Mesenchymal stem cell (in vitro differentiated cells and primary cell): Measurements from ENCODE around the gene SLC4A2.

Experiments used
- DNase-seq: peaks from one replicate; pipeline ENCODE4 v3.0.0-alpha.2; 2013
- H2AFZ ChIP-seq: one replicate; pipeline ENCODE4 v1.6.1; 2013; ENCODE audit warnings: low read depth, mild to moderate bottlenecking, control low read depth, inconsistent platforms, low read length, moderate library complexity
- H2AK5ac ChIP-seq: 2 replicates; pipeline ENCODE4 v1.6.1; 2013; ENCODE audit warnings: low read length, moderate library complexity, mild to moderate bottlenecking, inconsistent platforms; ENCODE audit not compliant: severe bottlenecking
- H2BK120ac ChIP-seq: one replicate; pipeline ENCODE4 v1.6.1; 2013; ENCODE audit warnings: low read depth, mild to moderate bottlenecking, inconsistent platforms, low read length, moderate library complexity
- H2BK12ac ChIP-seq, 2 experiments: one replicate each; pipeline ENCODE4 v1.6.1; 2013; ENCODE audit warnings: inconsistent platforms in 2 of 2, low read length in 2 of 2, mild to moderate bottlenecking in 2 of 2, moderate library complexity in 2 of 2, control low read depth in 1 of 2
- H2BK15ac ChIP-seq: one replicate; pipeline ENCODE4 v1.6.1; 2013; ENCODE audit warnings: mild to moderate bottlenecking, low read depth, inconsistent platforms; ENCODE audit not compliant: poor library complexity, severe bottlenecking
- H2BK5ac ChIP-seq: 2 replicates; pipeline ENCODE4 v1.6.1; 2013; ENCODE audit warnings: low read depth, mild to moderate bottlenecking, low read length, control low read depth, inconsistent platforms; ENCODE audit not compliant: poor library complexity, severe bottlenecking
- H3K14ac ChIP-seq, 2 experiments: one replicate each; pipeline ENCODE4 v1.6.1; 2013; ENCODE audit warnings: inconsistent platforms in 2 of 2, low read length in 2 of 2, control low read depth in 1 of 2, mild to moderate bottlenecking in 1 of 2, moderate library complexity in 1 of 2
- H3K18ac ChIP-seq, 2 experiments: one replicate each; pipeline ENCODE4 v1.6.1; 2013; ENCODE audit warnings: inconsistent platforms in 2 of 2, low read length in 2 of 2, control low read depth in 1 of 2, low read depth in 1 of 2, mild to moderate bottlenecking in 1 of 2
- H3K23ac ChIP-seq, 2 experiments: one replicate each; pipeline ENCODE4 v1.6.1; 2013; ENCODE audit warnings: inconsistent platforms in 2 of 2, low read length in 2 of 2, mild to moderate bottlenecking in 2 of 2, moderate library complexity in 2 of 2, control low read depth in 1 of 2
- H3K27ac ChIP-seq: 2 replicates; pipeline ENCODE4 v1.5.1; 2013; ENCODE audit warnings: mild to moderate bottlenecking, moderate library complexity, low read length, control low read depth, inconsistent platforms; ENCODE audit not compliant: poor library complexity, severe bottlenecking
- H3K27me3 ChIP-seq, 2 experiments: 2 replicates each; pipeline versions ENCODE4 v1.6.1 to v1.7.0; 2013; ENCODE audit warnings: low read length in 2 of 2, mild to moderate bottlenecking in 2 of 2, moderate library complexity in 2 of 2, control low read depth in 1 of 2, inconsistent platforms in 1 of 2; ENCODE audit not compliant: control insufficient read depth in 1 of 2, insufficient read depth in 1 of 2
- H3K36me3 ChIP-seq, 2 experiments: 2 replicates each; pipeline versions ENCODE4 v1.6.1 to v1.7.0; 2013; ENCODE audit warnings: low read length in 2 of 2, control low read depth in 1 of 2, inconsistent platforms in 1 of 2, low read depth in 1 of 2, mild to moderate bottlenecking in 1 of 2; ENCODE audit not compliant: insufficient read depth in 2 of 2, control insufficient read depth in 1 of 2
- H3K4ac ChIP-seq, 2 experiments: one replicate each; pipeline ENCODE4 v1.6.1; 2013; ENCODE audit warnings: inconsistent platforms in 2 of 2, low read length in 2 of 2, mild to moderate bottlenecking in 2 of 2, moderate library complexity in 2 of 2, control low read depth in 1 of 2, low read depth in 1 of 2
- H3K4me1 ChIP-seq: 2 replicates; pipeline ENCODE4 v1.6.1; 2013; ENCODE audit warnings: low read depth, low read length, control low read depth; ENCODE audit not compliant: control insufficient read depth, insufficient read depth
- H3K4me2 ChIP-seq: 2 replicates; pipeline ENCODE4 v1.6.1; 2013; ENCODE audit warnings: low read length, mild to moderate bottlenecking, inconsistent platforms; ENCODE audit not compliant: poor library complexity, severe bottlenecking
- H3K4me3 ChIP-seq, 2 experiments: 2 replicates each; pipeline versions ENCODE4 v1.5.1 to v1.7.0; 2013; ENCODE audit warnings: low read length in 2 of 2, mild to moderate bottlenecking in 2 of 2, control low read depth in 1 of 2, low read depth in 1 of 2; ENCODE audit not compliant: insufficient read depth in 1 of 2
- H3K79me1 ChIP-seq: replicated peaks from 2 replicates; pipeline ENCODE4 v1.6.1; 2013; ENCODE audit warnings: mild to moderate bottlenecking, control low read depth, low read length, inconsistent platforms; ENCODE audit not compliant: poor library complexity, severe bottlenecking
- H3K9ac ChIP-seq: 2 replicates; pipeline ENCODE4 v1.7.0; 2013; ENCODE audit warnings: mild to moderate bottlenecking, low read length, moderate library complexity
- H3K9me3 ChIP-seq: 2 replicates; pipeline ENCODE4 v1.7.0; 2013; ENCODE audit warnings: mild to moderate bottlenecking, low read length; ENCODE audit not compliant: control insufficient read depth
- H4K8ac ChIP-seq: one replicate; pipeline ENCODE4 v1.6.1; 2013; ENCODE audit warnings: inconsistent platforms, mild to moderate bottlenecking, low read length, moderate library complexity
- H4K91ac ChIP-seq: one replicate; pipeline ENCODE4 v1.6.1; 2013; ENCODE audit warnings: mild to moderate bottlenecking, low read length, inconsistent platforms
- WGBS: methylation state at CpG from one replicate; pipeline ENCODE4 v1.1.7; 2013; ENCODE audit warnings: mixed read lengths; 5-methylcytosine and 5-hydroxymethylcytosine counted together

SLC4A2 gene

GRCh38 chr7:151116603-151117440, 57.4 kb downstream of the SLC4A2 start:
- Histone ChIP-seq H3K27me3 (no peaks in the 10 kb centered on the region), H3K23ac (peak overlapping the region in 1 of 2 experiments; percentile 67), H3K79me1 (peaks cover 49% of the 10 kb centered on the region), H4K8ac (peak overlapping the region; percentile 40), H3K9ac (no peak overlapping the region), H3K4me3 (no peak overlapping the region), H3K4me2 (no peak overlapping the region), H3K36me3 (peaks cover 41 to 62% of the 10 kb centered on the region in 2 experiments), H2BK120ac (no peak overlapping the region), H3K4ac (no peak overlapping the region), H3K27ac (no peak overlapping the region), H3K14ac (no peak overlapping the region), H2AK5ac (no peak overlapping the region), H3K18ac (no peak overlapping the region), H3K9me3 (no peaks in the 10 kb centered on the region), H2BK5ac (no peak overlapping the region), H3K4me1 (peaks cover 38% of the 10 kb centered on the region), H4K91ac (peak overlapping the region; percentile 25), H2AFZ (no peak overlapping the region), H2BK15ac (no peak overlapping the region), H2BK12ac (peak overlapping the region in 1 of 2 experiments; percentile 67)
- WGBS, result 96% methylated on average over 27 of the region's 27 CpGs
- DNase-seq, result no peak

GRCh38 chr7:151117565-151117964, 58.2 kb downstream of the SLC4A2 start:
- Histone ChIP-seq H3K4me1 (peaks cover 38% of the 10 kb centered on the region), H4K8ac (no peak overlapping the region), H2BK15ac (peak overlapping the region; percentile 9), H2BK120ac (no peak overlapping the region), H3K23ac (no peak overlapping the region), H3K4ac (no peak overlapping the region), H3K4me2 (no peak overlapping the region), H2BK12ac (no peak overlapping the region), H3K4me3 (no peak overlapping the region), H2BK5ac (no peak overlapping the region), H3K18ac (no peak overlapping the region), H3K27ac (no peak overlapping the region), H3K79me1 (peaks cover 44% of the 10 kb centered on the region), H3K36me3 (peaks cover 42 to 65% of the 10 kb centered on the region in 2 experiments), H3K27me3 (no peaks in the 10 kb centered on the region), H4K91ac (no peak overlapping the region), H3K9ac (no peak overlapping the region), H3K9me3 (no peaks in the 10 kb centered on the region), H3K14ac (no peak overlapping the region), H2AK5ac (no peak overlapping the region), H2AFZ (no peak overlapping the region)
- 96% methylated on average over 11 of the region's 12 CpGs for WGBS
- DNase-seq, result no peak

DNA sequence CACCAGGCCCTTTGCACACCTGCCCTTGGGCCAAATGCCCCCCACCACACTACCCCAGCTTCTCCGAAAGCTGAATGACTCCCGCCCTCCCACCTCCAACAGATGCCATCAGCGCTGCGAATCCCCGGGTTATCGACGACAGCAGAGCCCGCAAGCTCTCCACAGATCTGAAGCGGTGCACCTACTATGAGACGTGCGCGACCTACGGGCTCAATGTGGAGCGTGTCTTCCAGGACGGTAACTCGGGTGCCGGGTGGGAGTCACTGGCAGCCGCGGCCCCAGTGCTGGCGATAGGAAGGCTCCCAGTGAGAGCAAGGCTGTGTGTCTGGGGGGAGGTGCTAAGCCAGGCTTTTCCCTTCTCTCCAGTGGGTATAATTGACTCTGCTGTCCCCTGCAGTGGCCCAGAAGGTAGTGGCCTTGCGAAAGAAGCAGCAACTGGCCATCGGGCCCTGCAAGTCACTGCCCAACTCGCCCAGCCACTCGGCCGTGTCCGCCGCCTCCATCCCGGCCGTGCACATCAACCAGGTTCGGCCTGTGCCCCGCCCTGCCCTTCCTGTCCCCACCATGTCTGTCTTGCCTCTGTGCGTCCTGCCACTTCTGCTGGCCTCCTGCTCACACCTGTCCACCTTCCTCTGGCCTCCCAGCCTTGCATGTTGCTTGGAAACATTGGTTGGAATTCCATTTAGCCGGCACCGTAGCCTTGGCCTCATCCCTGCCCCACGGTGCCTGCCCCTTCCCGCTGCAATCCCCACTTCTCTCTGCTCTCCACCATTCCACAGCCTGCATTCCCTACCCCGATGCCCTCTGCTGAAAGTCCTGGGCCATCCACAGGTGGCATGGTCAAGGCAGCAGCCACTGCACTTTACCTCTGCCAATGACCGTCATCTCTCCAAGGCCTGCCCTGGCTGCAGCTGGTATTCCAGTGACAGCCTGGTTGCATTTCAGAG, 59.0 kb downstream of the SLC4A2 start:
- Histone ChIP-seq H3K4me3 (peak overlapping the region in 1 of 2 experiments; percentile 15), H2AK5ac (no peak overlapping the region), H4K91ac (peak overlapping the region; percentile 1), H2BK15ac (no peak overlapping the region), H3K36me3 (peaks cover 46 to 73% of the 10 kb centered on the region in 2 experiments), H3K9ac (no peak overlapping the region), H4K8ac (no peak overlapping the region), H3K27me3 (no peaks in the 10 kb centered on the region), H3K23ac (no peak overlapping the region), H2BK120ac (no peak overlapping the region), H2BK12ac (no peak overlapping the region), H3K4me1 (peaks cover 31% of the 10 kb centered on the region), H2AFZ (no peak overlapping the region), H3K18ac (no peak overlapping the region), H3K79me1 (peaks cover 46% of the 10 kb centered on the region), H3K4ac (no peak overlapping the region), H3K27ac (no peak overlapping the region), H3K4me2 (no peak overlapping the region), H3K9me3 (no peaks in the 10 kb centered on the region), H2BK5ac (no peak overlapping the region), H3K14ac (no peak overlapping the region)
- WGBS, result 97% methylated on average over 38 of the region's 38 CpGs
- no peak for DNase-seq

- Histone ChIP-seq H3K14ac (no peak overlapping the region), H2AK5ac (no peak overlapping the region), H3K18ac (no peak overlapping the region), H2BK15ac (no peak overlapping the region), H4K91ac (no peak overlapping the region), H3K4me2 (no peak overlapping the region), H3K4me3 (no peak overlapping the region), H3K9ac (no peak overlapping the region), H3K4me1 (peaks cover 25% of the 10 kb centered on the region), H3K4ac (no peak overlapping the region), H2BK120ac (no peak overlapping the region), H3K79me1 (peaks cover 49% of the 10 kb centered on the region), H3K36me3 (peaks cover 53 to 79% of the 10 kb centered on the region in 2 experiments), H2BK5ac (no peak overlapping the region), H2BK12ac (no peak overlapping the region), H3K27me3 (no peaks in the 10 kb centered on the region), H3K27ac (no peak overlapping the region), H4K8ac (no peak overlapping the region), H2AFZ (no peak overlapping the region), H3K9me3 (no peaks in the 10 kb centered on the region), H3K23ac (no peak overlapping the region)
- WGBS, result 95% methylated on average over 13 of the region's 13 CpGs
- no peak for DNase-seq
Observed at GRCh38 chr7:151119055-151119415, 59.6 kb downstream of the SLC4A2 start.
